Upper lobe of left lung (tissue), 4 donors: ENCODE measurements around the gene CCDC57.
A peak's percentile ranks its signal among the peaks of the same experiment; 100 is the strongest.

ENCODE experiments used
- EP300 ChIP-seq, 4 donors: sonication (generic); formaldehyde crosslinking; IDR thresholded peaks; one replicate each; pipeline ENCODE4 v1.5.1; 2017; ENCODE audit warnings: antibody characterized with exemption in 4 of 4, control low read depth in 2 of 4
- POLR2A ChIP-seq, 4 donors: fragments of 450-650 bp; IDR thresholded peaks; one replicate each; pipeline ENCODE4 v1.5.1; 2016 to 2017; ENCODE audit warnings: antibody characterized with exemption in 4 of 4, mild to moderate bottlenecking in 2 of 4
- POLR2AphosphoS5 ChIP-seq, 2 donors: sonication (generic); formaldehyde crosslinking; IDR thresholded peaks; one replicate each; pipeline ENCODE4 v1.5.1; 2017; ENCODE audit warnings: antibody characterized with exemption in 2 of 2
- TF ChIP-seq, protein P1 (sequence below), 6 experiments: fragments of 450-650 bp in 4 of 6; fragments of 200-600 bp in 2 of 6; sonication (generic) in 2 of 6; IDR thresholded peaks; one replicate each; pipeline ENCODE4 v1.5.1; 2016 to 2019; ENCODE audit warnings: antibody characterized with exemption in 6 of 6

DNA sequence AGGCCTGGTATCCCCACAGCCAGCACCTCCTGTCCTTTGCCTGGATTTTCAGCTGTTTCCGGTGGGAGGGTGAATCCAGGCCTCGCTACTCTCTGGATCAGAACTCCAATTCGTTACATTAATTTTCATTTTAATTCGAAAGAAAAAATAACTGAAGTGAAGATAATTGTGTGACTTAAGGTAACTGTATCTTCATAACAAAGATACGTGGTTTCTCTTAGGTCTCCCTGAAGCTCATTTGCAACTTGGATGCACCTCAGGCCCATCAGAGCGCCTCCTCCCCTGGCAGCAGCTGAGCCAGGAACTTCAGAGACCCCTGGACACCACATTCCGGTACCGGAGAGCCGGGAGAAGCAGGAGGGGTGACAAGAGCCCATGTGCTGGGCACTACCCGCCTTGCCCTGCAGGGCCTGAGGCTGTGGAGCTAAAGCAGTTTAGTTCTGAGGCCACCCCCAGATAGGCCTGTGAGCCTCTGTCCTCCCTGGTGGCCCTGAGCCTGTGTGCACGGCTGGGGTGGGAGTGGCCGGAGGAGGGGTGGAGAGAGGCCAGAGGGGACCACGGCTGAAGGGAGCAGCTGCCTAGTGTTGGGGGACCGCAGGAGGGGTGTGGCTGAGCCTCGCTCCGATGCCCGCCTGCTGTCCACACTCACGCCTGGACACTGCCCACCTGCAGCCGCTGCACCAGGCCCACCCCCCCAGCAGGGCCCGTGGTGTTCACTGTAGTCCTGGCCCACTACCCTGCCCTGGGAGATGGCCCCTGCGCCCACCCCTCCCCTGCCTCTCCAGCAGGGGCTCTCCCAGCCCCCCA is 135.7 kb downstream of the CCDC57 start:
- TF ChIP-seq, protein P1, sequence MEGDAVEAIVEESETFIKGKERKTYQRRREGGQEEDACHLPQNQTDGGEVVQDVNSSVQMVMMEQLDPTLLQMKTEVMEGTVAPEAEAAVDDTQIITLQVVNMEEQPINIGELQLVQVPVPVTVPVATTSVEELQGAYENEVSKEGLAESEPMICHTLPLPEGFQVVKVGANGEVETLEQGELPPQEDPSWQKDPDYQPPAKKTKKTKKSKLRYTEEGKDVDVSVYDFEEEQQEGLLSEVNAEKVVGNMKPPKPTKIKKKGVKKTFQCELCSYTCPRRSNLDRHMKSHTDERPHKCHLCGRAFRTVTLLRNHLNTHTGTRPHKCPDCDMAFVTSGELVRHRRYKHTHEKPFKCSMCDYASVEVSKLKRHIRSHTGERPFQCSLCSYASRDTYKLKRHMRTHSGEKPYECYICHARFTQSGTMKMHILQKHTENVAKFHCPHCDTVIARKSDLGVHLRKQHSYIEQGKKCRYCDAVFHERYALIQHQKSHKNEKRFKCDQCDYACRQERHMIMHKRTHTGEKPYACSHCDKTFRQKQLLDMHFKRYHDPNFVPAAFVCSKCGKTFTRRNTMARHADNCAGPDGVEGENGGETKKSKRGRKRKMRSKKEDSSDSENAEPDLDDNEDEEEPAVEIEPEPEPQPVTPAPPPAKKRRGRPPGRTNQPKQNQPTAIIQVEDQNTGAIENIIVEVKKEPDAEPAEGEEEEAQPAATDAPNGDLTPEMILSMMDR (IDR thresholded peaks at IDR 0.05): peak in 2 of 6 experiments; percentile 13 to 14
- no peak for TF ChIP-seq EP300 (IDR thresholded peaks at IDR 0.05)
- TF ChIP-seq POLR2A (IDR thresholded peaks at IDR 0.05): peak in 1 of 4 donors; percentile 15
- no peak for TF ChIP-seq POLR2AphosphoS5 (IDR thresholded peaks at IDR 0.05)
